ENCODE data around the gene CSMD2.

Gene CSMD2

GRCh38 chr1:33709174-33709782 is 455.8 kb downstream of the CSMD2 start:
- TF ChIP-seq CTCF (IDR thresholded peaks at IDR 0.05; ENCODE audit: low read depth, low read length), result no peak
- in situ Hi-C loops (cut with HindIII; ENCODE audit: low sequenced_read_pairs), result no loop called here
- no peak overlapping the region for H3K4me3 ChIP-seq (ENCODE audit: low read depth, low read length)
- DNase-seq (ENCODE audit: low read depth, low spot score), result no peak

GRCh38 chr1:33706634-33707255 is 458.3 kb downstream of the CSMD2 start:
- in situ Hi-C loops (cut with HindIII; ENCODE audit: low sequenced_read_pairs), result no loop called here
- TF ChIP-seq CTCF (IDR thresholded peaks at IDR 0.05; ENCODE audit: low read depth, low read length), result no peak

GRCh38 chr1:33703464-33703863 is 461.6 kb downstream of the CSMD2 start:
- TF ChIP-seq CTCF (IDR thresholded peaks at IDR 0.05; ENCODE audit: low read depth, low read length), result no peak
- no peak for DNase-seq (ENCODE audit: low read depth, low spot score)
- no peak overlapping the region for H3K4me3 ChIP-seq (ENCODE audit: low read depth, low read length)
- in situ Hi-C loops (cut with HindIII; ENCODE audit: low sequenced_read_pairs), result no loop called here

More at GRCh38 chr1:33706634-33707255, 458.3 kb downstream of the CSMD2 start:
- no peak for DNase-seq (ENCODE audit: low read depth, low spot score)
- no peak overlapping the region for H3K4me3 ChIP-seq (ENCODE audit: low read depth, low read length)

GRCh38 chr1:33698361-33699035 is 466.5 kb downstream of the CSMD2 start:
- no peak for TF ChIP-seq CTCF (IDR thresholded peaks at IDR 0.05; ENCODE audit: low read depth, low read length)
- no peak overlapping the region for H3K4me3 ChIP-seq (ENCODE audit: low read depth, low read length)
- in situ Hi-C loops (cut with HindIII; ENCODE audit: low sequenced_read_pairs), result no loop called here
- no peak for DNase-seq (ENCODE audit: low read depth, low spot score)

- in situ Hi-C loops (cut with HindIII; ENCODE audit: low sequenced_read_pairs), result no loop called here
- TF ChIP-seq CTCF (IDR thresholded peaks at IDR 0.05; ENCODE audit: low read depth, low read length), result no peak
- no peak for DNase-seq (ENCODE audit: low read depth, low spot score)
- H3K4me3 ChIP-seq (ENCODE audit: low read depth, low read length), result no peak overlapping the region
Measured at GRCh38 chr1:33697816-33698215, 467.2 kb downstream of the CSMD2 start.

GRCh38 chr1:33696962-33697361 is 468.1 kb downstream of the CSMD2 start:
- in situ Hi-C loops (cut with HindIII; ENCODE audit: low sequenced_read_pairs), result no loop called here
- H3K4me3 ChIP-seq (ENCODE audit: low read depth, low read length), result no peak overlapping the region
- no peak for DNase-seq (ENCODE audit: low read depth, low spot score)
- TF ChIP-seq CTCF (IDR thresholded peaks at IDR 0.05; ENCODE audit: low read depth, low read length), result no peak

All from astrocyte of the spinal cord (primary cell).